HG02642 (cell line): ENCODE results near the gene PRKD3.

ENCODE experiments used
- ATAC-seq: cut with Tn5 transposase; IDR thresholded peaks from one replicate; pipeline ENCODE4 v1.9.1; 2021; ENCODE audit warnings: mild to moderate bottlenecking; ENCODE audit not compliant: unreplicated experiment, poor library complexity

PRKD3 gene

DNA sequence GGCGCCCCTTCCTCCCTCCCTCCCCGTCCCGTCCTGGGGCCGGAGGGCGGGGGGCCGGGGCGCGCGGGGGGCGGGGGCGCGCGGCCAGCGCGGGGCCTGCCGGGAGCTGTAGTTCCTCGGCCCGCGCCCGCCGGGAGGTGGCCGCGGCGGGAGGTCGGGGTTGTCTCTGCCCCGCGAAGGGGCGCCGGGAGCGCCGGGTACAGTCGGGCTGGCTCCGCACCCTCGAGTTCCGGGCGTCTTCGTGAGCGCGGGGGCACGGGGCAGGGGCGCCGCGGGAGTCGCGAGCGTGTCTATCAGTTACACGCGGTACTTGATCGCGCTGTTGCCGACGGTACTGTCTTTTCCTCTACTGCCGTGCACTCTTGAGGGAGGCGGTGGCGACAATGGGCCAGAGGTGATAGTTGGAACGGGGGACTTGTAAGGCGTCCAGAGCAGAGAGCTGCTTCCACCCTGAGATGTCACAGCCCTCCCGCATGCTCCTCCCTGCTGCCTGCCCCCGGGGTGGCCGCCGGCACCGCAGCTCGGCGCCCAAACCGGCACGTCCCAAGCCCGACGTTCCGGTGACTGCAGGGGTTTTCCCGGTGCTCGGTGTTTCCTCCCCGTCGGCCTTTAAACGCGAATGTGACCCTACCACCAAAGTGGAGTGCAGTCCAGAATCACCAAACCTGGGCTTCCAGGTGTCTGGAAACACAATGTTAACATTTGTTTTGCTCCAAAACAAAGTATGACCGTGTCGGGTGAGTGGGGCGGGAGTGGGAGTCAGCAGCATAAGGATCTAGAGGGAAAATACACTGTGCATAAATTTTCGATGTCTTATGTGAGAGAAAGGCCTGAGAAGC lies at the start of gene PRKD3:
PRKD3 (minus strand) TSS at position 48 of the 839 bp plus-strand sequence. CDS start 8,309 bp downstream, outside the sequence.
- peak; percentile 87 for ATAC-seq

DNA sequence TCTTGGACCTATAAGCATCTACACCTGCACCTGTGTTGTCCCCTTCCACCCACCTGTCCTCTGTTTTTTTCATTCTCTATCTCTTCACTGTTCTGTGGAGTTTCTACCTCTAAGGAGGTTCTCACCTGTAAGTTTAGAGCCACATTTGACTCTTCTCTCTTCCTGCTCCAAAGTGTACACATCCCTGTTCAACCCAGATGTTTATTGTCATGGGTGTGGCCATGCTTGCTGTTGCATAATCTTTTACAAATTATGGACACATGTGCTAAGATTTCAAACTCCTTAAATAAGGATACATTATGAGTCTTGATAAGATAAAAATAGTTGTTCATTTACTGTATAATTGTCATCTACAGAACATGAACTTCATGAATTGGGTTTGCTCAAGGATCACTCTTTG lies 47.4 kb upstream of the PRKD3 start:
- ATAC-seq, result no peak

DNA sequence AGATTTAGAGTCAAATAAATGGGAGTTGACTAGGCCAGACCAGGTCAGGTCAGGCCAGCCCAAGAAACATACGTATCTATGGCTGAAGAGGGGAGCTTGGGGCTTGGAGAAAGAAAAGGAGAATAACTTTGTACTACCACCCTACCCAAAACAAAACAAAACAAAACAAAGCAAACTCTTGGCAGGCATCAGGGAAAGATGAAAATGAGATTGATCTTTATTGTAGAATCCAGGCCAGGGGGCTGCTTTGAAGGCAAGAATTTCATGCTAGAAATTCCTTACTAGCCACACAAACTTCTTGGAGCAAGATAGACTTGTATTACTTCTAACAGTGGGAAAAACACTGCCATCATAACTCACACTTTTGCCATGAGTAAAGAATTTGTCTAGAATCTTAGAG lies 46.0 kb upstream of the PRKD3 start:
- no peak for ATAC-seq

DNA sequence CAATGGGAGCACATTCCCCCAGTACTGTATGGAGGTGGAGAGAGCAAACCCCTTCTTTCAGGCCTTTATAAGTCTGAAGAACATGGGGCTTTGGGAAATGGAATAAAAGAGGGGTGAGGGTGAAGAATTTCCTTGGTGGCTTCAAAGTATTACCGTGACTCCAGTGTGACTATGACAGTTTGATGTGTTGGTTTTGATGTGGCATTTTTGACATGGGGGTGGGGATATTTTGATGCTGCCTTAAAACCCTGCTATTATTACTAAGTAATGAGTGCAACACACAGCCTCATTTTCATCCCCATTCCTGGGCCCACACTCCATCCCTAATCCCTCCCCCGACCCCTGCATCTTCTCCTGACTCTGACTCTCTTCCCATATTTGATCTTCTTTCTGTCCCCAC lies 43.4 kb upstream of the PRKD3 start:
- ATAC-seq, result no peak

DNA sequence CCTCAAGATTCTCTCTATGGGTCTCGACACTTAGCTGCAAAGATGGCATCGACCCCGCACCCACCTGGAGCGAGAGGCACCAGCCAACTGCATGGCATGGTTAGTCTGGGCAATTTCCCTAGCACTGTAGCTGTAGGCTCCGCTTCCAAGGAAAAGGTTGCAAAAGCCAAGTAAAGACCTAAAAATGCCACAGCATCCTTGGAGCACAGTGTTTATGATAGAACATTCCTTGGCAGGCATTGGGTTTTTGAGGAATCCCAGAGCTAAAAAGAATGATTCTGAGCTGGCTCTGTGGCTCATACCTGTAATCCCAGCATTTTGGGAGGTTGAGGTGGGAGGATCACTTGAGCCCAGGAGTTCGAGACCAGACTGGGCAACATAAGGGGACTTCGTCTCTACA lies 42.7 kb upstream of the PRKD3 start:
- no peak for ATAC-seq

DNA sequence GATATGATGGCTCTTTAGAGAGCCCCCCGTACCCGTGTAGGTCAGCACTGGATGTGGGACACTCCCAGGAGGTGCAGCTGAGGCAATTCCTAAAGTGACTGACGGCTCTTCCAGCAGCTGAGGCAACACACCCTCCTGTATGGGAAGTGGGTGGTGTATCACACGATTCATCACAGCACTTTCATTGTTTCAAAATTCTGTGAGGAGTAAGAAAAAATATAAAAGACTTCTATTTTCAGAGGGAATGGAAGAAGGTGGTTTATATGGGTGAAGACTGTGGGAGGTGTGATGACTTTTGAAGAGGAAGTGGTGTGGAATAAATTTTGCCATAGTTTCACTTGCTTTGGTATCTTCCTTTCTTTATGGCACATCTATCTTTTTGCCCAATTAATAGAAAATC lies 42.1 kb upstream of the PRKD3 start:
- ATAC-seq, result no peak

DNA sequence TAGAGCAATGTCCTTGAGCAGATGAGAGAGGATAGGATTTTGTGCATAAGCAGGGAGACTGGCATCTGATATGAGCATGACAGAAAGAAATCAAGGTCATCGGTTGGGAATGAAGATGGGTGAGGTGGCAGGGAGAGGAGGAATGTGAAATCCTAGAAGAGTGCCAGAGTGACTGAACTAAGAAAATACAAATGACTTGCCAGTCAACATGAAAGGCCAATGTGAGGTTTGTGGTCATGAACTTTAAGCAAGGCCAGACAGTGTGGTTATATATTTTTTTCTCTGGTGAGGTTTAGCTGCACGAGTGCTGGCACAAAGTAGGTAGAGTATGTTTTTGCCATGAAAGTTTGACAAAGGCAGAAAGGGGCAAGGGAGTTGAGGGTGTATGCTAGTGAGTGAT lies 41.0 kb upstream of the PRKD3 start:
- ATAC-seq, result no peak

DNA sequence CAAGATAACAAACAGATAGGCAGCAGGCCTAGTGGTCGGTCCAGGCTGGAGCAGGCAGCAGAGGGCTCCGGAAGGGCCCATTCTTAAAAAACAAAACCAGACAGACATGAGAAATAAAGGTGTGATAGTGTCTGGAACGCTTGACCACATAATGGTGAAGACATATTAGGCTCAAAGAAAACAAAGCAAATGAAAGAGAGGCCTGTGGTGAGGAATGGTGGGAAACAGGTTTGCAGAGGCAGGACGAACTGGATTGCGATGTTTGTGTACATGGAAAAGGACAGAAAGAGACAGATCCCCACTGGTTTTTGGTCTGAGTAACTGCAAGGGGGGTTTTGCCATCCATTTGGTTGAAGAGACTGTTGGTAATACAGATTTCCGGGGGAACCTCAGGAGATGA lies 39.7 kb upstream of the PRKD3 start:
- no peak for ATAC-seq

DNA sequence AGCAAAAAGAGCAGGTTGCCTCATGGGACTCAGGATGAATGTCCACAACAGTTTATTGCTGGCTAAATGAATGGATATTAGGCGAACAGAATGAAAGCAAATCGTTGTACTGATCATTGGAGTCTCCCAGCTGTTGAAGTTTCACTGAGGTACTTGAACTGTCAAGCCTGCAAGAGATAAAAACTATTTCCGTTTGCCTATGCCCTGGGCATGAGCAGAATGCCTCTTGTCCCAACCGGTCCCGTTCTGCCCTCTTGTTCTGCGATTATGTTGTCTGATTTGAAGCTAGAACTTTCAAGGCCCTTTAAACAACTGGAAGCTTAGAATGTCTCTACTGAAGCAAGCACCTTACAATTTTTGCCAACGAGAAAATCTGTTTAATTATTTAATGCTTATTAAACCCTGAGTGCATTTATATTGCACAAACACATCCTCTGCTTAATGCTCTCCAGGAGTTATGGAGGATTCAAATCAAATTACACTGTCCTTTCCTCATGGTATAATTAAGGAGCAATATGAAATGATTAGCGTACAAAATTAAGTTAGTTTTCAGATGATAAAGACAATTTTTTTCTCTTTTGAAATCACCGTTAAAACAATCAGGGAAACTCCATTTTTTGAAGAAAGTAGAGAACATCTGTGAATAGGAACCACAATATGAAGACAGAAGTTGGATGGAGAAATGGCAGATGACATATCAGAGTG lies 37.5 kb upstream of the PRKD3 start:
- no peak for ATAC-seq

DNA sequence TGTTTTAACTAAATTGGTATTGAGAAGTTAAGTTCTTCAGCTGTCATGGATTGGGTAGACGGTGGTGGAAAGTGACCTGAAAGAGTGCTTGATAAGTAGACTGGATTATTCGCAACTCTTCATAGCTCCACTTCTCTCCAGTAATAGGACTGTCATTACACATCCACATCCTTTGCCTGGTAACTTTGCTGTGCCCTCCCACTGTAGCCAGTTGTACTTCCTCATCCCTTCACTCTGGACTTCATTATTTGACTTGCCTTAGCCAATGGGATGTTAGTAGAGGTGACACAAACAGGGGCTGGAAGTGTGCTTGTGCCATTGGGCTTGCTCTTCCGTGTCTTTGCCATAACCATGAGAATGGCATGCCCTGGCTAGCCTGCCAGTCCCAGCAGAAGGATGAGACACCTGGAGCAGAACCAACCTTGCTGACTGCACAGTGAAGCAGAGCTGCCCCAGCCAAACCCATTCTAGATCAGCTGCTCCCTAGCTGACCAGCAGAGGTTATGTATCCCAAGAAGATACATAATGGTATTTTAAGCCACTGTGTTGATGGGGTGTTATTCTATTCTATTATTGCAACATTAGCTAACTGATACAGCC lies 36.7 kb upstream of the PRKD3 start:
- no peak for ATAC-seq

DNA sequence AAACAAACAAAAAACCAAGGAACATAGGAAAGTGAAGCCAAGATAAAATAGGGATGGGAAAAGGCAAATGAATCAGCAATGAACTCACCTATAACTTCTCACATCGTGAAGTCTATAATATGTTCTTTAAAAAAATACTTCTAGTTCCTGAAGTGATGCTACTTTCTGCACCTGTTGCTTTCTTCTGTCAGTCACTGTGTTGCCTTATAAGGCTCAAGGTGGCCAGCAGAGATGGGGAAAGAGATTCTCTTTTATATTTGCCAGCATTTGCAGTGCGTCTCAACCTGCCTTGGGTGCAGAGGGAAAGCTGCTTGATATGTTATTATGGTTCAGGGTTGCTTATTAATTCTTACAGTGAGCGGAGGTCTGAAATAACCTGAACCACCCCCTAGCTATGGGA lies 33.8 kb upstream of the PRKD3 start:
- ATAC-seq, result no peak

DNA sequence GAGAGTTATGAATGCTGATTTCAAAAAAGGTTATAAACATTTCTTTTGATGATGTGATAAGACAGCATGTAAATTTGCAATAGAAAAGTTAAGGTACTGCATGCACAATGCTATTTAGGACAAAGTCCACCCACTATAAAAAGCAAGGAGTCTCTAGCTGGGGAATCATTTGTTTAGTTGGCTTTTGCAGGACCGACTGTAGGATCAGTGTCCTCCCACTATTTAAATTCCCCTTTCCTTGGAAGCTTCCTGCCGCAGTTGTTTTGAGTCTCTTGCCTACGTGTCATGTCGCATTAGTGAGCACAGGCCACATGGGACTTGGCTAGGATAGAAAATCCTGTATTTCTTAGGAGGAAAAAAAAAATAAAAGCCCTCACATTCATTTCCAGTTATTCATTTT lies 32.9 kb upstream of the PRKD3 start:
- no peak for ATAC-seq

DNA sequence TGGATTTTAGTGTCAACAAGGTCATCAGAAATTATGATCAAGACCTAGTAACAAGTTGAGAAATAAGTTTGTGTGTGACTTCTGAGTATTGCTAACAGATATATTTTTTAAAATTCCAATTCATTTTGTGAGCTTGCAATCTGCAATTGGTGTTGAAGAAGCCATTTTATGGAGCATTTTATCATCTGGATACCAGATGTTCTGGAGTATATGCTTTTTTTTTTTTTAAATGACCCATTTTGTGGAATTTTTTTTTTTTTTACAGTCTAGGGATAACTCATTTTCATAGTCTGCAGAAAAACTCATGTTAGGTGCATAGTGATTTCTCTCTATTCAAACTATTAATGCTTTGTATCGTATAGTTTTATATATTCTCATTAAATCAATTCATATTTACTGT lies 32.4 kb upstream of the PRKD3 start:
- ATAC-seq, result no peak

DNA sequence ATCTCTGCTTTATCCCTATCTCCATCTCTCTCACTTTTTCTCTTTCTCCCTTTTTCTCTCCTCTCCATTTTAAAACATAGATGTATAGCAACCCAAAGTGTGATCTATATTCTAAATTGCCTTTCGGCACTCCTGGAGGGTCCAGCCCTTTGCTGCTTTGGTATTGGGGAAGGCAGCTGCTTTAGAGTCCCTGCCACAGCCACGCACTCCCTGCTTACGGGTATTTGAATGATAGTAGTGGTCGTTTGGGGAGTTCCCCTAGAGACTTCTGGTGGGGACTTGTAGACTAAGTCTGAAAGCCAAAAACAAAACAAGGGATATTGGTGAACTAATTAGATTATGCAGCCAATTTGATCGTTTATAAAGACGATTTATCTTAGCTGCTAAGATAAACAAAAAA lies 31.7 kb upstream of the PRKD3 start:
- no peak for ATAC-seq

DNA sequence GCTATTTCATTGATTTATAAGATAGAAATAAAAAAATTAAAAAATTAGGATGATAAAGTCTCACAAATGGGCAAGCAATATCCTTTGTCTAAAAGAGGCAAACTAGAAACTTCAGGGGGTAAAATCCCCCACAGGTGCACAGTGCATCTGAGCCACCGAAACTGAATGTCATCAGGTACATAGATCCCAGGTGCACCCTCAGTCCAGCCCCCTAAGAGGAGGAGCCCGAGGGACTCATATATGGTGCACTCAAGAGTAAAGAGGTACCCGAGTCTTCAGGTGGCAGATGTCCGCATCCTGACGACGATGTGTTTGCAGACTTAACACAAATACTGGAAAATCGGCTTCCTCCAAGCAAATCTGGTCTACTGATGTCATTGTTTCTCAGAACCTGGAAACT lies 31.1 kb upstream of the PRKD3 start:
- ATAC-seq, result no peak

DNA sequence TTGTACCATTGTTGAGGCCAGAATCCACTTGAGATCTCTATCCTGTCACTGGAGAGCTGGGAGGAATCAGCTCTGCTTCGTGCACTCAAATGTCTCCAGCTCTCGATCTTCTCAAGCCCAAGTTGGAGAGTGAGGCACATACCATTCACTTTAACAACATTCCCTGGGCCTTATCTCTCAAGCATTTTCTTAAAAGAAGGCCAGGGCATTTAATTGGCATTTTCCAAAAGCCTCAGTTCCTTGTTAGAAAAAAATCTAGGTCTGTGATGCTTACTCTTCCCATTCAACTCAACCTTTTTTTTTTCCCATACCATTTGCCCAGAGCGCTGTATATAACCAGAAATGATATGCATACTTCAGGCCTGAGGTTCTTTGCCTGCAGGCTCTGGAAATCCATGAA lies 29.9 kb upstream of the PRKD3 start:
- no peak for ATAC-seq

DNA sequence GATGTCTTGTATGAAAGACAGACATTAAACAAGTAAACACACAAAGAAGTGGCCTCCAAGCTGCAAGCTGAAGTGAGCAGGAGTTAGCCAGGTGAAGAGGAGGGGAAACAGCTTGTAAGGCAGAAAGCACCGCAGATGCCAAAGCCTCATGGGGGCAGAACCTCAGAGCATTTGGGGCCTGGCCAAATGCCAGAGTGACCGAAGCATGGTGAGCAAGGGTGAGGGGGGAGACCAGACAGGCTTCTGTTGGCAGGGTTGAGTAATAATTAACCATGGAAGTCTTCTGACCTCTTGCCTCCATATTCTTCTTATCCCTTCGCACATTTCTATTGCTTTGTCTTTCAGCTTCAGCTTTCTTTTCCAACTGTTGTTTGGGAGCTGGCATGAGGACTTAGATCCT lies 25.4 kb upstream of the PRKD3 start:
- ATAC-seq, result peak; percentile 81

DNA sequence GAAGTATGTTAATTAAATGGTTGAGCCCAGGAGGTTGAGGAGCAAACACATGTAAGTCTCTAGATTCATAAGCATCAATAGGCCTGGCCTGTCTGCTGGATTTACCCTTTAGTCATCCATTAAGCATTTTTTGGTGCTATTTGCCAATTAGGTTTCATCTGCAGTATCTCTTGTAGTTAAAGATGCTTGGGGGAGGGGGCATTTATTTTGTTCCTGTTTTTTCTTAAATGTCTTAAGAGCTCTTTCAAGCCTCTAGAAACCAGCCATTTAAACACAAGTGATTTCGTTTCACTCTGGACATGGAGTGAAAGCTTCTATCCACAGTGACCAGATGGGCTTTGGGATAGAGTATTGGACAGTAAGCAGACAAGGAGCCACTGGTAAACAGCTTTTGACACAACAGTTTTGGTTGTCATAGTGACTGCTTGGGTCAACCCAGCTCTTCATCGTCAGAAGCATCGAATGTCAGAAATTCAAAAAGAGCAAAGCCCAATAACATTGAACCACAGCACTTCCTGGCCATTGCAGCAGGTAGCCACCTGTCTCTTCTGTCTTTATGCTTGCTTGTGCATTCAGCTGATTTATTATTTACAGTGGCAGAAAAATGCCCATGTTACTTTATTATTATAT lies 24.7 kb upstream of the PRKD3 start:
- ATAC-seq, result no peak

DNA sequence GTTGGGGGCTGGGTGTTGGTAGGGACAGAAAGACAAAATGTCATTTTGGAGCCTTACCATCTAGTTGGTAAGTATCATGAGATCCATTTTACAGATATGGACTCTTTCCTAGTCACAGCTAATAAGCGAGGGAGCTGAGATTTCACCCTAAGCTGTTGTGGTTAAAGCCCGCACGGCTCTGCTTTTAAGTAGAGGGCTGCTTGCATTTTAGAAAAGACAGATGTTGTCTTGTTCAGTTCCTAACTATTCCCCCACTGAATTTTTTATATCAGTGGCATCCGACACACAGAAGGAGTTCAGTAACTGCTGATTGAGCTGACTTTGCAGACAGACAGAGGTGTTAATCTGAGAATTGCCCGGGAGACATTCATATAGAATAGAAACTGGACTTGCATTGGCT lies 23.5 kb upstream of the PRKD3 start:
- no peak for ATAC-seq

DNA sequence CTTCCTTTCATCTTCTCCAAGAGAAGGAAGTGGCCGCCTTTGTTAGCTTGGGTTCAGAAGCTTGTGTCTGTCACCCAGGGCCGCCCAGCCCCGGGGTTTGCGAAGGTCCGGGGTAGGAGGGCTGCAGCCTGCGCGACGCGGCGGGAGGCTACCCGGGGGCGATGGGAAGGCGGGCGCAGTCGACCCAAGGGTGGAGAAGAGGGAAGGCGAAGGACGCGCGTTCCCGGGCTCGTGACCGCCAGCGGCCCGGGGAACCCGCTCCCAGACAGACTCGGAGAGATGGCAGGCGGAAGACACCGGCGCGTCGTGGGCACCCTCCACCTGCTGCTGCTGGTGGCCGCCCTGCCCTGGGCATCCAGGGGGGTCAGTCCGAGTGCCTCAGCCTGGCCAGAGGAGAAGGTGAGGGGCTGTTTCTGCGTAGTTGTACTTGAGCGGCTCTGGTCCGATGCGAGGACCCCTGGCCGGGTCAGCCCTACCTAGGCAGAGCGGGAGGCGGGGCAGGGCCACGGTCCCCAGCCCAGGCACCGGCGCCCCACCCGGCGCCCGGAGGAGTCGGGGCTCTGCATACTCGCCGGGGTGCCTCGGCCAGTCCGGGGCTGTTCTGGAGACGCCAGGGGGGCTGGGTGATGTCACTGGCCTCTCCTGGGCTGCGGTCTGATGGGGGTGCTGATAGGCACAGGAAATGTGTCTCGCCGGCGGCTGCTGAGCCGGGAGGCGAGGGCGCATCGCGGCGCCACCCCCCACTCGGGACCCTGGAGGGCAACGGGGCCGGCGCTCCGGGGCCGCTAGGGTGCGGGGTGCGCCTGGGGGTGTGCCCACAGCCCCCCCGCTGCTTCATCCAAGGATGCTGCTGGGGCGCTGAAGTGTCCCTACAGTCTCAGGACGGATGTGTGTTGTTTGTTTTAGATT lies 20.1 kb upstream of the PRKD3 start, which contains the start of gene QPCT:
QPCT (plus strand) TSS at position 178 of the 909 bp plus-strand sequence; CDS start at position 280, 102 bp downstream.
- peak; percentile 51 for ATAC-seq
